Measurements from ENCODE around the gene PKN1. TPM values are rescaled to one million over a fixed set of nuclear protein-coding genes. Genes with fewer than 3 reads are reported as not detected.
A peak's percentile ranks its signal among the peaks of the same experiment; 100 is the strongest.
"Not testable (repeated sequence)": the region's sequence is repeated elsewhere in the genome, so short reads cannot be mapped to it uniquely, and the experiment has no call there.

The PKN1 gene
- 177 TPM for total RNA-seq

DNA sequence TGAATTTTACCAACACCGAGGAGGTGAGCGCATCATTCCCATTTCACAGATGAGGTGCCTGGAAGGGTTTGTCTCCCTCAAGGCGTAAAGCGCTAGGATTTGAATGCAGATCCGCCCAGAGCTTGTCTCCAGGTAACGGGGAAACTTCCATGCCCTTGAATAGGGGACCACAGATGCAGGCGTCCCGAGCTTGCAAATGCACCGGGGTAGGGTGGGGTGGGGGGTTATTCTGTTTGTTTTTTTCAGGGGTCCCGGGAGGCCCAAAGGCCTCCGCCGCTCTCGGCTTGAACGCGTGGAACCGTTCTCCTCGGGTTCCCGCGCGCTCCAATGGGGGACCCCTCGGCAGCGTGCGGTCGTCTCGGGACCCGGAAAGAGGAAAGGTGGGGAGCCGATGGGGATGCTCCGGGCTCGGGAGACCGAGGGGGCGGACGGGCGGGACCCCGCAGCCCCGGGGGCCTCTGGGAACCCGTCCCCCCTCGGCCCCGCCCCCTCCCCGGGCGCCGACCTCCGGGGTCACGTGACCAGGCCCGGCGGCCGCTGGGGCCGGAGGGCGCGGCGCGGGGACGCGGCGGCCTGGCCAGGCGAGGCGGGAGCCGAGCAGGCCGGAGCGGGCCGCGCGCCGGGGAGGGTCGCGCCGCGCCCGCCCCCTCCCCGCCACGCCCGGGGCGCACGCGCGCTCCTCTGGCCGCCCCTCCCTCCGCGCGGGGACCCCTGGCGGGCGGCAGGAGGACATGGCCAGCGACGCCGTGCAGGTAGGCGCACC lies at the start of gene PKN1:
PKN1 (plus strand) TSS at position 516 of the 763 bp plus-strand sequence; CDS start at position 732, 216 bp downstream.
- DNase-seq (ENCODE audit: low read depth in 2 of 3, low spot score in 2 of 3) = peak in 2 of 3 donors; percentile 51 to 54

DNA sequence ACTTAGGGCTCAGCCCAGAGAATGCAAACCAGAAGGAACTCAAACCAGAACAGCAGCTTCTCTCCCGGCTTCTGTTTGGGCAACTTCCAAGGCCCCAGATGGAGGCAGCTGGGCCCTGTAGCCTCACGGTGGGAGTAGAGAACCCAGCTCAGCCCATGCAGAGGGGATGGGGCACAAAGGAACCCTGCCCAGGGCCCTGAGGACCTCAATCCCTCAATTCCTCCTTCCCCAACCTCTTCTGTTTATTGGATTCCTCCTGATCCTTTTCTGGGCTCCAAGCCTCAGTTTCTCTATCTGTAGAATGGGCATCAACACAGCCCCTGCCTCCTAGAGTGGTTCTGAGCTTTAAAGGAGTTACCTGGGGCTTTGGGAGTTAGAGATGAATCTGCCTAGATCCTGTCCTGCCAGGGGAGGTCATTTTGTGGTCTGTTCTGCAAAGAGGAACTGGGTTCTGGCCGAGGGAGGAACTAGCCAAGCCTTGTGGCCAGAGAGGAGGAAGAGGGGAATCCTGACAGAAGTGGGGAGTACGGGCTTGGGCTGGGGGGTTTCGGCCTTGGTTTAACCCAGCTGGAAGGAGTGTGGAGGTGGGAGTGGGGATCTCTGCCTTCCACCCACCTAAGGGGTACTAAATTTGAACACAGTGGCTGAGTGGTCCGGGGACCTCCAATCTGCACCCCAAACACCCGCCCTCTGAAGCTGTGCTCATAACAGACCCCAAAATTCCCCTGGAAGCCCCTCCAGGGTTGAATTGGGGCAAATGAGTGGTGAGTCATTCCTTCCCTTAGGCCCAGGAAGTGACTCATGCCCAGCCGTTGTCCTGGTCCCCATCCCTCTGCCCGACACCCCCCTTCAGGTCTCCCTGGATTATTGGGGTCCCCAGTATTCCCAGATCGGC lies 49.2 kb upstream of the PKN1 start:
- DNase-seq (ENCODE audit: low read depth in 2 of 3, low spot score in 2 of 3) = peak in 2 of 3 donors; percentile 60 to 84

DNA sequence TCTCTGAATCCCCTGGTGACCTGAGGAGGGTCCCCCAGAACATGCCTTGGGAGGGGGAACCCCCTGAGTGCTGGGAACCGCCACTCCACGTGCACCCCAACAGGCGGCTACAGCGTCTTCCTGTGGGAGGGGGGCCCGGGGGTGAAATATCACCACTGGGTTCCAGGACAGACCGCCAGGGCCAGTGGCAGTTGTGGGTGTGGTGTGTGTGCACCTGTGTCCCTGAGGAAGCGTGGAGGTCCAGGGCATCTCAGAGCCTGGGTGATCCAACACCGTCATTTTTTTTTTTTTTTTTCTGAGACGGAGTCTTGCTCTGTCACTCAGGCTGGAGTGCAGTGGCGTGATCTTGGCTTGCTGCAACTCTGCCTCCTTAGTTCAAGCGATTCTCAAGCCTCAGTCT lies 47.6 kb upstream of the PKN1 start:
- DNase-seq (ENCODE audit: low read depth in 2 of 3, low spot score in 2 of 3) = no peak

DNA sequence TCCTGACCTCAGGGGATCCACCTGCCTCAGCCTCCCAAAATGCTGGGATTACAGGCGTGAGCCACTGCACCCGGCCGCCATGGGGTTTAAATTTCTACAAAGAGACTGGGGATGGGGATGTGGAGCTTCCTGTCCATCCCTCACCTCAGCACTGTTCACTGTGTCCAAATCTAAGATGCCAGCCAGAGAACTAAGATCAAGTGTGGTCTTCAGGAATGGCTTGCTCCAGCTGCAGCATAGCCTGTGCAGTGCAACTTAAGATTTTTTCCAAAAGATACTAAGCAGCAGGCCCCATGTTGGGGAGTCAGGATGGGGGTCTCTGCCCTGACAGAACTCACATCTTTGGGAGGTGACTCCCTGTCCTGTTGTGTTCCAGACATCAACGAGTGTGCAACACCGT lies 42.6 kb upstream of the PKN1 start:
- no peak for DNase-seq (ENCODE audit: low read depth in 2 of 3, low spot score in 2 of 3)

DNA sequence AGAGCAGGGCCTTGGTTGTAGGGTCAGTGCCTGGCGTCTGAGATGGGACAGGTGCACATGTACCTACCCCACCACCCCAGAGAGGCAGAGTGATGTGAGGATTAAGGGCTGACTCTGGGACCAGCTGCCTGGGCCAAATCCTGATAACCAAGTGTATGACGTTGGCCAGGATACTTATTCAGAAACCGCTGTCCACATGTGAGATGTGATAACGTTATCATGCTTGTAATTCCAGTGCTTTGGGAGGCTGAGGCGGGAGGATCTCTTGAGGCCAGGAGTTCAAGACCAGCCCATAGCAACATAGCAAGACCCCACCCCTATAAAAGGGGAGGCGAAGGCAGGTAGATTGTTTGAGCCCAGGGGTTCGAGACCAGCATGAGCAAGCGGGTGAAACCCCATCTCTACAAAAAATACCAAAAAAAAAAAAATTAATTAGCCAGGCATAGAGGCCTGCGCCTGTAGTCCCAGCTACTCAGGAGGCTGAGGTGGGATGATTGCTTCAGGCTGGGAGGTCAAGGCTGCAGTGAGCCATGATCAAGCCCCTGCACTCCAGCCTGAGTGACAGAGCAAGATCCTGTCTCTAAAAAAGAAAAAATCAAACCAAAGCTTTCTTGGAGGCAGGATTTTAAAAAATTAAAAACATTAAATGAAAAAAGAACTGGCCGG lies 41.8 kb upstream of the PKN1 start:
- no peak for DNase-seq (ENCODE audit: low read depth in 2 of 3, low spot score in 2 of 3)

DNA sequence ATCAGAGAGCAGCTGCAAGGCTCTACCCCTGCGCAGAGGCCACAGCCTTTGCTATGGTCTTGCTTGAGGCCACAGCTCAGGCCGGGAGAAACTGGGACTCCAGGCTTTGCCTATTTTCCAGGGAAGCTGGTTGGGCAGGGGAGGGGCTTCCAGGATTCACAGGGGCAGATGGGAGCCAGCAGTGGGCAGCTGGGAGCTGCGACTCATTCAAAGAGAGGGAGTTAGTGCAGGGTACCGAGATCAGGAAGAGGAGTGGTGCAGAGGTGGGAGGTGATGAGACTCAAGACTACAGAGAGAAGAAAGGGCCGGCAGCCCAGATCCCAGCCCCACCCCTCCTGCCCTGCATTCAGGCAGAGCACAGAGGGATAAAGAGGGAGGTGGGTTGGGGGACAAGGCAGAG lies 39.8 kb upstream of the PKN1 start:
- no peak for DNase-seq (ENCODE audit: low read depth in 2 of 3, low spot score in 2 of 3)

DNA sequence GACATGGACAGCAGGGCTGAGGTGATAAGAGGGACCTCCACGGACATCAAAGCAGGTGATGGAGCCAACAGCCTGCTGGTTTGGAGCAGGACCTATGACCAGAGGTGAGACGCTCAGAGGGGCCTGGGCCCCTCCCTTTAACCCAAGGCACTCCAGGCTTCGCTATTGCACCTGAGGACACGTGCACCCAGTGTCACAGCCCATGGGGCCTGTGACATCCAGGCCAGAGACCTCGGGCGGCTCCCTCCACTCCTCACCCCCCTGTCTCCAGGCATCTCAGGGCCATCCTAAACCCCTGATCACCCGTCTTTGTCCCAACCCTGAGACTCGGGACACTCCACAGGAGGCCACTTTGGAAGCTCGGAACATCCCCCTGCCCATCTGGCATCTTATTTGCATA lies 38.9 kb upstream of the PKN1 start:
- no peak for DNase-seq (ENCODE audit: low read depth in 2 of 3, low spot score in 2 of 3)

DNA sequence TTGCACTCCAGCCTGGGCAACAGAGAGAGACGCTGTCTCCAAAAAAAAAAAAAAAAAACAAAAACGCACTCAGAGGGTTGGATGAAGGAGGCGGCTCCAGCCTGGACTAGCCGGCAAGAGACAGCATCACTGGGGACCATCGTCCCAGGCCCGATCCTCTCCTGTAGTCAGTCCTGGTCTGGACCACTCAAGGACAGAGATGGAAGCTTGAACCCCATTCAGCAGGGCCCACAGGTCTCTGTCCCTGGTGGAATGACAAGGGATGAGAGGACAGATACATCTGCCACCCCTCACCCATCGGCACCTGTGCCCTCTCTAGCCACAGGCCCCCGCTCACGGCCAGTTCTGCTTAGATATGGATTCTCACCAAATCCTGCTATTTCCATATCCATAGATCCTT lies 37.8 kb upstream of the PKN1 start:
- no peak for DNase-seq (ENCODE audit: low read depth in 2 of 3, low spot score in 2 of 3)

DNA sequence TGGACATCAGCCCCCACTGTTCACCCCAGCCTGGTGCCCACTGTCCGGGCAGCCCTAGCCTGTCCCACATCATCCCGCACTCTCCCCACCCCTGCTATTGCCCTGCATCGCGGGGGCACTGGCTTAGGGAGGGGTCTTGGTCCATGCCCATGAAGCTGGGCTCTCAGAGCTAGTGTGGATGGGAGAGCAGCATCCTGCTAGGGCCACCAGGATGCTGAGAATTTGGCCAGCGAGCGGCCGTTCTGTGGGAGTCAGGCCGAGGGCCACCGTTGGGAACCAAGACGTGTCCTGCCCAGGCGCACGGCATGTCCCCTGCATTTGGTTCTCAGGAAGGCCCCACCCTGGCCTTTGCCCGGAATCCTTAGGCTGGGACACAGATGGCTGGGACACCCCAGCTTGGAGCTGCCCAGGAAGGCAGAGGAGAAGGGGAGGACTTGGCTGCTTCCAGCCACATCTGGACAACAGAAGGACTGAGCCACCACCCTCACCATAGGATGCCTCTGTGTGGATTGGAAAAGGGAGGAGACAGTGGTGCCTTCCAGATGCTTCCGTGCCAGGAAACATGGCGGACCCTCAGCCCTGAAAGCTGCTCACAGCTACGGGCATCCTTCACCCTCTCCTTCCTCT lies 37.3 kb upstream of the PKN1 start:
- DNase-seq (ENCODE audit: low read depth in 2 of 3, low spot score in 2 of 3) = no peak

DNA sequence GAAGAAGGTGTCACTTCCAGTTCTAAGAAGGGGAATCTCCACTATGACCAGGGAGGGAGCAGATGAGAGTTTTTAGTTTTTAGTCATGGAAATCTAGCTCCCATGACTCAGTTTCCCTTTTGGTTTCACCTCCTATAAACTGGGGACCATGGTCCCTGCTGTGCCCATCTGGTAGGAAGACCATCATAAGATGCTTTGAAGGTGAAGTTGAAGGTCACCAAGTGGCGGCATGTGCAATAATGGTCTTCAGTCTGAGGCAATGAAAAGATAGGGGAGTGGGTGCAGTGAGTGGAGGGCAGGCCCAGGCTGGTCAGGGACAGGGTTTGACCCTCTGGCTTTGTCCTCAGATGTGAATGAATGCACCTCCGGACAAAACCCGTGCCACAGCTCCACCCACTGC lies 36.4 kb upstream of the PKN1 start:
- not testable (repeated sequence) for DNase-seq (ENCODE audit: low read depth in 2 of 3, low spot score in 2 of 3)

DNA sequence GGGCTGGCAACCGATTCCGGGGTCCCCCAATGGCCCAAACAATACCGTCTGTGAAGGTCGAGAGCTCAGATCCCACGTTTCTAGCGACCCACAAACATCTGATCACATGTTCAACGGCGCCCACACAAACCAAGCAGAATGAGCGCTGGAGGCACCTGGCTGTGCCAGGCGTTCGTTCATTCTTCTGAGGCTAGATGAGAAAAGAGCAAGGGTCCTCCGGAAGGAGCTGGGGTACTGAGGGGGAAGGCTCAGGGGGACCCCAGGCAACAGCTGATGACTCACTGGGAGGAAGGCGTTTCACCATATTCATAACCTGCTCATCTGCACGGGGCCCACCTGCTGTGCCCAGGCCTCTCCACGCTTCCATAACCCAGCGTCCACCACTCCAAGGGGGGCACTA lies 35.9 kb upstream of the PKN1 start:
- DNase-seq (ENCODE audit: low read depth in 2 of 3, low spot score in 2 of 3) = not testable (repeated sequence)

DNA sequence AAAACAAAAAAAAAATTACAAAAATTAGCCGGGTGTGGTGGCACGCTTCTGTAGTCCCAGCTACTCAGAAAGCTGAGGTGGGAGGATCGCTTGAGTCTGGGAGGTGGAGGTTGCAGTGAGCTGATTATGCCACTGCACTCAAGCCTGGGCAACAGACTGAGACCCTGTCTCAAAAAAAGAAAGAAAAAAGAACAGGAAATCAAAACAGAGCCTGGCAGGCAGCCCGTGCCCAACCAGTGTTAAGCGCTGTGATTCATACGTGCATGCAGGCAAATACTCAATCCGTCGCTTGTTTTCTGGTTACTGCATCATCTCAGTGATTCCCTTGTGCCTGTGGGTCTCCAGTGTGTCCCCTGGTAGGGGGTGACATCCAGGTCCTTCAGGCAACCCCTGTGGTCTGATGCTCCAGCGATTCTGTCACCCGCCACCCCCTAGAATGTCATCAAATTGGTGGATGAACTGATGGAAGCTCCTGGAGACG lies 32.1 kb upstream of the PKN1 start:
- DNase-seq (ENCODE audit: low read depth in 2 of 3, low spot score in 2 of 3) = no peak

DNA sequence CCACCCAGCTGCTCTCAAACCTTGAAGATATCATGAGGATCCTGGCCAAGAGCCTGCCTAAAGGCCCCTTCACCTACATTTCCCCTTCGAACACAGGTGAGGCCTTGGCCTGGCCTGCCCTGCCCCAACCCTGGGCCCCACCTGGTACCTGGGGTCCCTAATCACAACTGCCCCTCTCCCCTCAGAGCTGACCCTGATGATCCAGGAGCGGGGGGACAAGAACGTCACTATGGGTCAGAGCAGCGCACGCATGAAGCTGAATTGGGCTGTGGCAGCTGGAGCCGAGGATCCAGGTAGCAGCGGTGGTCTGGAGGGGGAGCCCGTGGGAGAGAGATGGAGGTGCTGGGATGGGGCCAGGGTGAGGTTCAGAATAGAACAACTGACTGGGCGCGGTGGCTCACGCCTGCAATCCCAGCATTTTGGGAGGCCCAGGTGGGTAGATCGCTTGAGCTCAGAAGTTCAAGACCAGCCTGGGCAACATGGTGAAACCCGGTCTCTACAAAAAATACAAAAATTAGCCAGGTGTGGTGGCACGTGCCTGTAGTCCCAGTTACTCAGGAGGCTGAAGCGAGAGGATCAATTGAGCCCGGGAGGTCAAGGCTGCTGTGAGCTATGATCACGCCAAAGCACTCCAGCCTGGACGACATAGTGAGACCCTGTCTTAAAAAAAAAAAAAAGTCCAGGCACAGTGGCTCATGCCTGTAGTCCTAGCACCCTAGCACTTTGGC lies 31.5 kb upstream of the PKN1 start:
- DNase-seq (ENCODE audit: low read depth in 2 of 3, low spot score in 2 of 3) = no peak

DNA sequence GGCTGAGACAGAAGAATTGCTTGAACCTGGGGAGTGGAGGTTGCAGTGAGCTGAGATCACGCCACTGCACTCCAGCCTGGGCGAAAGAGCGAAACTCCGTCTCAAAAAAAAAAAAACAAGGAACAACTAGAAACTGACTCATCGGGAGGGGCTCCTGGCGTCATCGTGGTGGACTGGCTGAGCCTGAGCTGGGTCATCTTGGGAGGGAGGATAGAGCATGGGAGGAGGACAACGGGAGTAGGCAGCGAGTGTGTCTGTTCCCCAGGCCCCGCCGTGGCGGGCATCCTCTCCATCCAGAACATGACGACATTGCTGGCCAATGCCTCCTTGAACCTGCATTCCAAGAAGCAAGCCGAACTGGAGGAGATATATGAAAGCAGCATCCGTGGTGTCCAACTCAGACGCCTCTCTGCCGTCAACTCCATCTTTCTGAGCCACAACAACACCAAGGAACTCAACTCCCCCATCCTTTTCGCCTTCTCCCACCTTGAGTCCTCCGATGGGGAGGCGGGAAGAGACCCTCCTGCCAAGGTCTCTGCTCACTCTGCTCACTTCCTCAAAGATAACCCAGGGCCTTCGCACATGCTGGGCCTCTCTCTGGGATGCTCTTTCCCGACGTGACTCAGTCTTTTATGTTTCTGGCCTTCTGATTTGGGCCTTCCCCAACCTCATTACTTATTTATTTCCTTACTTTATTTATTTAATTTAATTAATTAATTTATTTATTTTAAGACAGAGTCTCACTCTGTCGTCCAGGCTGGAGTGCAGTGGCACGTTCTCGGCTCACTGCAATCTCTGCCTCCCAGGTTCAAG lies 30.6 kb upstream of the PKN1 start:
- DNase-seq (ENCODE audit: low read depth in 2 of 3, low spot score in 2 of 3) = no peak

DNA sequence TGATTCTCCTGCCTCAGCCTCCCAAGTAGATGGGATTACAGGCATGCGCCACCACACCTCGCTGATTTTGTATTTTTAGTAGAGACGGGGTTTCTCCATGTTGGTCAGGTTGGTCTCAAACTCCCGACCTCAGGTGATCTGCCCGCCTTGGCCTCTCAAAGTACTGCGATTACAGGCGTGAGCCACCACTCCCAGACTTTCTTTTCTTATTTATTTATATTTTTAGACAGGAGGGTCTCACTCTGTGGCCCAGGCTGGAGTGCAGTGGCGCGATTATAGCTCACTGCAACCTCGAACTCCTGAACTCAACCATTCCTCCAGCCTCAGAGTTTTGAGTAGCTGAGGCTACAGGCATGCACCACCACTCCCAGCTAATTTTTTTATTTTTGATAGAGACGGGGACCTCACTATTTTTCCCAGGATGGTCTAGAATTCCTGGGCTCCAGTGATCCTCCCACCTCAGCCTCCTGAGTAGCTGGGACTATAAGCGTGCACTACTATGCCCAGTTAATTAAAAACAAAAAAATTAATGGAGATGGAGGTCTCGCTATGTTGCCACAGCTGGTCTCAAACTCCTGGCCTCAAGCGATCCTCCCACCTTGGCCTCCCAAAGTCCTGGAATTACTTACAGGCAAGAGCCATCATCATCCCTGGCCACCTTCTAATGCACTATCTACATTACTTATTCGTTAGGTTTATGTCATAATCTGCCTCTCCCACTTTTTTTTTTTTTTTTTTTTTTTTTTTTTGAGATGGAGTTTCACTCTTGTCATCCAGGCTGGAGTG lies 29.8 kb upstream of the PKN1 start:
- not testable (repeated sequence) for DNase-seq (ENCODE audit: low read depth in 2 of 3, low spot score in 2 of 3)

DNA sequence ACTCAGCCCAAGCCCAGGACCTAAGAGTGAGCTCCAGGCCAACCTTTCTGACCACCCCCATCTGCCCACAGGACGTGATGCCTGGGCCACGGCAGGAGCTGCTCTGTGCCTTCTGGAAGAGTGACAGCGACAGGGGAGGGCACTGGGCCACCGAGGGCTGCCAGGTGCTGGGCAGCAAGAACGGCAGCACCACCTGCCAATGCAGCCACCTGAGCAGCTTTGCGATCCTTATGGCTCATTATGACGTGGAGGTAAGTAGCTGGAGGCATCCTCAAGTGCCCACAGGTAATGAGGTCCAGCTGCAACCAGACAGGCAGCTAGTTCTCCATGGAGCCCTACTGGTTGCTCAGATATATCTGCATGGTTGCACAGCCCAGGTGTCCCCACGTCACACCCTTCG lies 28.8 kb upstream of the PKN1 start:
- DNase-seq (ENCODE audit: low read depth in 2 of 3, low spot score in 2 of 3) = no peak

DNA sequence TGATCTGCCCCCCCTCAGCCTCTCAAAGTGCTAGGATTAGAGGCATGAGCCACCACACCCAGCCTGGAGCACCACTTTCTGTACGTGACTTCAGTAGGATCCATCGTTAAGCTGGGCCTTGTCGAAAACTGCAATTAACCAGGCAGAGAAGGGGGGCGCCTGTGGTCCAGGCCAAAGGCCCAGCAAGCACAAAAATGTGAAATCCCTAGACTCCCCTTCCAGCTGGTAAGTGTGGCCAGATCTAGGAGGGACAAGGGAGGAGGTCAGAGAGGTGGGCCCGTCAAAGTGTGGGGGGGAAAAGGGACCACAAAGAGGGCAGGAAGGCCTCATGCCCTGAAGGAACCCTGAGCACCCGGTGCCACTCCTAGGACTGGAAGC lies 27.7 kb upstream of the PKN1 start:
- DNase-seq (ENCODE audit: low read depth in 2 of 3, low spot score in 2 of 3) = no peak
